Fibroblast of skin of right biceps (primary cell): ENCODE data around the gene SLC17A1.

ENCODE experiments used
- DNase-seq: peaks from one replicate; pipeline ENCODE4 v3.0.0-alpha.2; 2013

Gene SLC17A1

GRCh38 chr6:25831532-25832306 is at the start of gene SLC17A1:
TSS of gene SLC17A1 (minus strand) at chr6:25832052. CDS start at chr6:25830557, 1,495 bp downstream.
- no peak for DNase-seq

DNA sequence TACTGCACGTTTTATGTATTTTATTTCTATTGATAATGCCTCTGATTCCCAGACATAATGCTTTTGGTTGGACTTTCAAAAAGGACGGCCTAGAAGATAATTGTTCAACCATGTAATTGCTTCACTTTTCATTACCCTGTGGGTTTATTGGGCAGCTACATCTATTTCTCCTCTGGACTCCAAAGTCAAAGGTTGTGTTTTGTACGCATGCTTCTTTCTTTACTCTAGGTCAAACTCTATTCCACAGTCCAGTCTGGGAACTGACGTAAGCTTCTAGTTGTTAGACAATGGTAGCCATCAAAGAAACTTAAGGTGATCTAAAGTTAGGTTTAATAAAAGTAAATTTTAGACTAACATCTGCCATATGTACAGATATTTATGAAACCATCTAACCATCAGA is 48.7 kb upstream of the SLC17A1 start:
- no peak for DNase-seq

- DNase-seq: no peak
These were observed 47.0 kb upstream of the SLC17A1 start for GRCh38 chr6:25878721-25879322.

- DNase-seq: no peak
These were observed 44.2 kb upstream of the SLC17A1 start for GRCh38 chr6:25875926-25876602.

DNA sequence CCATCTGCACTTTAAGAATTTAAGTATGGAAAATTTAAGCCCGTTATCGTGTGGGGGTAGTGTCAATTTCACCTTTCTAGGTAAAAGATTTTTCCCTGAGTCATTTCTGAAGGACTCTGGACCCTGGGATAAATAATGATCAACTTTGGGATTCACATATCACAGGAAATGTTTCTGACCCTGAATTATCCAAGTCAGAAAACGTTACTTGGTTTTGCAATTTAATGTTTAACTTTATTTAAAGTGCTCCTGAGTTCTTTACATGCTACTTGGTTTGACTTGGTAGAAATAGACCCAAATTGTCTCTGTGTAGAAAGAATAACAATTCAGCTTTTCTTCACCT is 43.7 kb upstream of the SLC17A1 start:
- no peak for DNase-seq

- DNase-seq: no peak
These were observed 43.1 kb upstream of the SLC17A1 start for GRCh38 chr6:25874822-25875562.

DNA sequence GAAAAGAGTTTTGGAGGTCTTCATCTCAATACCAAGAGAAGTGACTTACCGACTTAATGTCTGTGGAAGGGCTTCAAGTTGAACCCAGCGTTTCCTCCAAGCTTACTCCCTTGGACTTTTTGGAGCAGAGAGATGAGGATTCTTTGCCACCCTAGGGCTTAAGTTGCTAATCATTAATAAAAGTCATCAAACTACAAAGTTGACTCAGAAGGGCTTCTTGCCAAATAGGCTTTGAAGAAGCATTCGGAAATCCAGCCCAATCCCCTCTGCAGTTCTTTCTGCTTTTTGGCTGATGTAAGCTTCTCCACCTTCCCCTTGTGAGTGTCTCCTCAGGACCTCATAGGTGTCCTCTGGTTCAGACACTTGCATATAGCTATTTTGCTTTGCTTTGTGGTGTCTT is 42.3 kb upstream of the SLC17A1 start, which contains the start of gene SLC17A3:
SLC17A3 (minus strand) TSS at position 126 of the 400 bp plus-strand sequence. CDS start 5,856 bp downstream, outside the sequence.
- DNase-seq: no peak

- DNase-seq: no peak
These were observed 41.0 kb upstream of the SLC17A1 start for GRCh38 chr6:25872814-25873213.

DNA sequence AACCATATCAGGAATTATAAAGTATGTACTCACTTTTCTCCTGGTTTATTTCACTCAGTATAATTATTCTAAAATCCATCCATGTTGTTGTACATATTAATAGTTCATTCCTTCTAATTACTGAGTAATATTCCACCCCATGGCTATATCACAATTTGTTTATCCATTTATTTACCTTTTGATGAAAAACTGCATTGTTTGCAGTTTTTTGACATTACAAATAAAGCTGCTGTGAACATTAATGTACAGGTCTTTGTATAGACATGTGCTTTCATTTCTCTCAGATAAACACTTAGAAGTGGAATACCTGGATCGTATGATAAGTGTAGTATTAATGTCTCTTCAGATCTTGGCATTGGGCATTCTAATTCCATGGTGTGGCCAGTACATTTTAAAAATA is 38.0 kb upstream of the SLC17A1 start:
- DNase-seq: no peak

GRCh38 chr6:25868436-25869183 is 36.8 kb upstream of the SLC17A1 start:
- no peak for DNase-seq

- no peak for DNase-seq
These were observed 34.2 kb upstream of the SLC17A1 start for GRCh38 chr6:25866011-25866410.

- DNase-seq: no peak
These were observed 31.5 kb upstream of the SLC17A1 start for GRCh38 chr6:25863360-25863759.

- no peak for DNase-seq
These were observed 30.3 kb upstream of the SLC17A1 start for GRCh38 chr6:25862199-25862598.

DNA sequence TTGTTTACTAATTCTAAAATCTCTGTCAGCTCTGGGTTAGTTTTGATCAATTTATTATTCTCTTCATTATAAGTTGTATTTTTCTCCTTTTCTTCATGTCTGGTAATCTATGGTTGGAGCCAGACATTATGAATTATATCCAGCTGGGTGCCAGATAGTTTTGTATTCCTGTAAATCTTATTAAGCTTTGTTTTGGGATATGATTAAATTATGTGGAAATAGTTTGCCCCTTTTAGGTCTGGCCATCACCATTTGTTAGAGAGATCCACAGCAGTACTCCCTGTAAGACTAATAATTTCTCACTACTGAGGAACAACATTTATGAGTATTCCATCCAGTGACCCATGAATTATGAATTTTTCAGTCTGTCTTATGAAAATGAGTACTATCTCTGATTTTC is 20.9 kb upstream of the SLC17A1 start:
- no peak for DNase-seq

- DNase-seq: no peak
These were observed 20.1 kb upstream of the SLC17A1 start for GRCh38 chr6:25851961-25852360.

GRCh38 chr6:25844518-25844917 is 12.7 kb upstream of the SLC17A1 start:
- no peak for DNase-seq

DNA sequence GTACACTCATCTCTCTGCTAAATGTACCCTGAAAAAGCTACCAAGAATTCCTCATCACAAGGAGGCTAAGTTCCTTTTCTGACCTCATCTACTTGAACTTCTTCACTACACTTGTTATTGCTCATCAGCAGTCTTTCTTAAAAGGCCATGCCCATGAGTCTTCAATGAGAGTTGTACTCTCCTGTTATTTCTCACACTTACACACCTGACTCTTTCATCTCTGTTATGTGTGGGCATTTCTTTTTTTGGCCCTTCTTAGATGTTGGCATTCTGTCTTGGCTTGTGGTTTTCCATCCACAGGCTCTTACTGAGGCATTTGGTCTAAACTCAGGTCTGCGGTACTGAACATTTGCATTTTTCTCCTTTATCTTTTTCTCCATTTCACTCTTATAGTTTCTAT is 10.7 kb upstream of the SLC17A1 start:
- DNase-seq: no peak

DNA sequence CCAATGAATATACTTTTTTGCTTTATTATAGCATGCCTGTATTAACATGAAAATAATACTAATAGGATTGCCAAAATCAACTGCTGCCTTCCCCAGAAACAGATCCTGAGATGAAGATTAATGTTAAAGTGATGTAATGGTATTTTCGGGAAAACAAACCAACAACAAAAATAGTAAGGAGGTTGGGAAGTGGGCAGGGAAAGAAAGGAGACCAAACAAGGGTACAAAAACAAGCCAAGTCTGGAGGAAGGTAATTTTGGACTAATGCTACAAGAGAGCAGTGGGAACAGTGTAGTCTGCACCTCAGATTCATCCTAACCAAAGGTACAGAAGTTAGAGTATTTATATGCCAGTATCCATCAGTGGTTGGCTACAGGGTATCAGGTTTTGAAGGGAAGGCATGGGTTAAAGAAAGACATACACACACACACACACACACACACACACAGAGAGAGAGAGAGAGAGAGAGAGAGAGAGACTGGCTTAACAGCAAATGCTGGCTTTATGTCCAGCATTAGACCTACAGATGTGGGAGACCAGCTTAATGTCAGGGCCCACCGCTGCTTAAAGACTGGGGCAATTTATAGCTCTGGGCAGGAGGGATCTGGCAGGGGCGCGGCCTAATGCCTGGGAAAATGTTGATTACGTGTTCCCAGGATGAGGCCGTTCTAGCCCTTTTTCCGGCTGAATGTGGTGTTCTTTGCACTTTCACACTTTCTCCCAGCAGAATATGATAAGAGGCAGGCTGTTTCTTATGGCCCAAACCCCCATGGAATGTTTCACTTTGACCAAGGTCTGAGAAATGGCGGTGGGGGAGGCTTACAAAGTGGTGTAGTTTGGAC is 3.8 kb upstream of the SLC17A1 start:
- no peak for DNase-seq

- DNase-seq: no peak
These were observed 3.1 kb upstream of the SLC17A1 start for GRCh38 chr6:25834950-25835349.

DNA sequence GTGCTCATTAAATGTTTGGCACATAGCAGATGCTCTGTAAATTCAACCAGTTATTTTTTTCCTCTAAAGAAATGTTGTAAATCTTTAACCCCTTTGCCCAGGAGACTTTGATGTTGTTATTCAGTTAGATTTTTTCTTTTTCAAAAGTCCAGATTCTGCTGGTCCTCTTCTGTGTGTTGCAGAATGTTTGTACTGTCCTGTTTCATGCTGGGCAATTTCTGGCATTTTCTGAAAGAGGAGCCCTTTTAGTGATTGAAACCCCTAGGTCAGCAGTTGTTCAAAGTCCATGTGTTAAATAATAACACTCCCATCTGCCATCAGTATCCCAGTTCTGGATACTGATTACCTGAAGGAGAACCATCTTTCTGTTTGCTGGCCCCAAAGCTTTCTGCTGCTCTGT is 1.3 kb upstream of the SLC17A1 start:
- DNase-seq: no peak

DNA sequence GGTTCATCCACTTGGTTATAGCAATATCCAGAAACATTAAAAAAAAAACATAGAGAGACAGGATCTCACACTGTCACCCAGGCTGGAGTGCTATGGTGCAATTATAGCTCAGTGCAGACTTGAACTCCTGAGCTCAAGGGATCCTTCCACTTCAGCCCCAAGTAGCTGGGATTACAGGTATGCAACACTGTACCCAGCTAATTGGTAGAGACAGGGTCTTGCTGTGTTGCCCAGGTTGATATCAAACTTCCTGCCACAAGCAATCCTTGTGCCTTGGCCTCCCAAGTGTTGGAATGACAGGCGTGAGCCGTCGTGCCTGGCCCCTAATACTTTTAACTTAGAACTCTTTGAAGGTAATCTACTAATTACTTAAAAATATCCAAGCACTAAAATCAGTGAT is 818 bp upstream of the SLC17A1 start:
- no peak for DNase-seq

DNA sequence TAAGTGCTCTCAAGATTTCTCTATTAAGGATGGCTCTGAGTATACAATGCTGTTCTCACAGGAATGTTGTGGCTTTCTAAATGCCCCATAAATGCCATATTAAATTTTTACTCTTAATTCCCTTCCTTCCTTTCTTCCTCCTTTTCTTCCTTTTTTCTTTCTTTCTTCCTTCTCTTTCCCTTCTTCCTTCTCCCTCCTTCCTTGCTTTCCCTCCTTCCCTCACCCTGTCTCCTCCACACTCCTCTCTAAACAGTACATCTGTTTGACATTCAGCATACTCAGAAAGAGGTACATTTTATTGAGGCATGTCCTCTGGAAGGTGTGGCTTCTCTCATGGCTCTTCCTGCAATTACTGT is 433 bp upstream of the SLC17A1 start:
- no peak for DNase-seq
